D341Med (cell line): ENCODE measurements around the gene TMEM45B.
"Not testable (repeated sequence)": the region's sequence is repeated elsewhere in the genome, so short reads cannot be mapped to it uniquely, and the experiment has no call there.

Experiments
- DNase-seq: peaks from one replicate; pipeline ENCODE4 v3.0.0; 2012; ENCODE audit warnings: low spot score

The TMEM45B gene

GRCh38 chr11:129815596-129816461, at the start of gene TMEM45B:
Gene TMEM45B (plus strand): TSS chr11:129815848. CDS start chr11:129852483, 36,635 bp downstream.
- peak; percentile 30 for DNase-seq

GRCh38 chr11:129766898-129767604, 48.6 kb upstream of the TMEM45B start:
- peak; percentile 63 for DNase-seq

GRCh38 chr11:129767827-129768226, 47.8 kb upstream of the TMEM45B start:
- no peak for DNase-seq

GRCh38 chr11:129768356-129768755, 47.3 kb upstream of the TMEM45B start:
- no peak for DNase-seq

GRCh38 chr11:129769059-129769458, 46.6 kb upstream of the TMEM45B start:
- DNase-seq, result no peak

GRCh38 chr11:129770993-129771392, 44.7 kb upstream of the TMEM45B start:
- DNase-seq, result no peak

GRCh38 chr11:129771456-129771855, 44.2 kb upstream of the TMEM45B start:
- DNase-seq, result not testable (repeated sequence)

GRCh38 chr11:129778877-129779276, 36.8 kb upstream of the TMEM45B start:
- no peak for DNase-seq

GRCh38 chr11:129779342-129779741, 36.3 kb upstream of the TMEM45B start:
- no peak for DNase-seq

GRCh38 chr11:129785383-129786111, 30.1 kb upstream of the TMEM45B start:
- no peak for DNase-seq

GRCh38 chr11:129786112-129786416, 29.6 kb upstream of the TMEM45B start:
- DNase-seq, result not testable (repeated sequence)

GRCh38 chr11:129787532-129788155, 28.0 kb upstream of the TMEM45B start:
- no peak for DNase-seq

GRCh38 chr11:129788278-129788677, 27.4 kb upstream of the TMEM45B start:
- DNase-seq, result no peak

GRCh38 chr11:129790106-129790505, 25.5 kb upstream of the TMEM45B start:
- no peak for DNase-seq

- DNase-seq, result no peak
Measured at GRCh38 chr11:129791515-129791914, 24.1 kb upstream of the TMEM45B start.

- DNase-seq, result no peak
Measured at GRCh38 chr11:129792663-129793062, 23.0 kb upstream of the TMEM45B start.

- no peak for DNase-seq
Measured at GRCh38 chr11:129795089-129795488, 20.6 kb upstream of the TMEM45B start.

GRCh38 chr11:129798212-129798611, 17.4 kb upstream of the TMEM45B start:
- DNase-seq, result no peak

- DNase-seq, result not testable (repeated sequence)
Measured at GRCh38 chr11:129800162-129800561, 15.5 kb upstream of the TMEM45B start.

- DNase-seq, result no peak
Measured at GRCh38 chr11:129800655-129801054, 15.0 kb upstream of the TMEM45B start.

- DNase-seq, result no peak
Measured at GRCh38 chr11:129803533-129803932, 12.1 kb upstream of the TMEM45B start.

- no peak for DNase-seq
Measured at GRCh38 chr11:129804012-129804411, 11.6 kb upstream of the TMEM45B start.
